Liver (tissue), 9 donors: ENCODE data around the gene ABLIM1. TPM values are rescaled to one million over a fixed set of nuclear protein-coding genes. Genes with fewer than 3 reads are reported as not detected.

Experiments used
- DNase-seq: peaks from one replicate; pipeline ENCODE4 v3.0.0-alpha.2; 2017; ENCODE audit warnings: low spot score
- H3K27ac ChIP-seq, 2 donors: one replicate each; pipeline ENCODE4 v1.7.0; 2013; ENCODE audit warnings: inconsistent platforms in 2 of 2, low read length in 2 of 2, control low read depth in 1 of 2, low read depth in 1 of 2, mild to moderate bottlenecking in 1 of 2
- H3K27me3 ChIP-seq, 4 donors: one replicate each; pipeline versions ENCODE4 v1.6.1 to v1.7.0; 2013; ENCODE audit warnings: low read length in 3 of 4, inconsistent platforms in 1 of 4, mild to moderate bottlenecking in 1 of 4, moderate library complexity in 1 of 4; ENCODE audit not compliant: control insufficient read depth in 4 of 4, insufficient read depth in 4 of 4
- H3K36me3 ChIP-seq, 4 donors: one replicate each; pipeline versions ENCODE4 v1.6.1 to v1.7.0; 2013; ENCODE audit warnings: low read length in 3 of 4, mild to moderate bottlenecking in 3 of 4, low read depth in 1 of 4, moderate library complexity in 1 of 4; ENCODE audit not compliant: control insufficient read depth in 4 of 4, insufficient read depth in 3 of 4
- H3K4me1 ChIP-seq, 4 donors: one replicate each; pipeline versions ENCODE4 v1.6.1 to v1.7.0; 2013; ENCODE audit warnings: low read length in 3 of 4, mild to moderate bottlenecking in 3 of 4, moderate library complexity in 1 of 4; ENCODE audit not compliant: control insufficient read depth in 4 of 4, insufficient read depth in 4 of 4
- H3K4me3 ChIP-seq, 3 donors: one replicate each; pipeline versions ENCODE4 v1.6.1 to v1.7.0; 2013; ENCODE audit warnings: low read length in 3 of 3, control low read depth in 1 of 3, low read depth in 1 of 3, mild to moderate bottlenecking in 1 of 3
- H3K9ac ChIP-seq, 2 donors: one replicate each; pipeline ENCODE4 v1.7.0; 2013; ENCODE audit warnings: low read length in 2 of 2, mild to moderate bottlenecking in 2 of 2, moderate library complexity in 2 of 2, control low read depth in 1 of 2, low read depth in 1 of 2
- H3K9me3 ChIP-seq, 4 donors: one replicate each; pipeline versions ENCODE4 v1.6.1 to v1.7.0; 2013; ENCODE audit warnings: low read length in 3 of 4; ENCODE audit not compliant: control insufficient read depth in 4 of 4
- EGR1 ChIP-seq, 2 donors: IDR thresholded peaks; 2 replicates each; pipeline ENCODE4 v1.6.1; 2016 to 2018; ENCODE audit warnings: antibody characterized with exemption in 2 of 2, low read depth in 2 of 2
- FOXA2 ChIP-seq: IDR thresholded peaks from 2 replicates; pipeline ENCODE4 v1.6.1; 2016; ENCODE audit warnings: antibody characterized with exemption
- GABPA ChIP-seq, 2 donors: IDR thresholded peaks in 1 of 2; conservative IDR thresholded peaks in 1 of 2; 2 replicates each; pipeline ENCODE4 v1.6.1; 2016; ENCODE audit warnings: antibody characterized with exemption in 2 of 2, mild to moderate bottlenecking in 1 of 2, moderate library complexity in 1 of 2
- HNF4A ChIP-seq, 2 donors: conservative IDR thresholded peaks; 2 replicates each; pipeline ENCODE4 v1.6.1; 2016; ENCODE audit warnings: antibody characterized with exemption in 2 of 2, mild to moderate bottlenecking in 2 of 2
- HNF4G ChIP-seq: IDR thresholded peaks from 2 replicates; pipeline ENCODE4 v1.6.1; 2016; ENCODE audit warnings: antibody characterized with exemption
- RAD21 ChIP-seq, 2 donors: IDR thresholded peaks; 2 replicates each; pipeline ENCODE4 v1.6.1; 2016; ENCODE audit warnings: antibody characterized with exemption in 2 of 2, mild to moderate bottlenecking in 2 of 2
- RXRA ChIP-seq, 2 donors: IDR thresholded peaks; 2 replicates each; pipeline ENCODE4 v1.6.1; 2017 to 2018; ENCODE audit warnings: antibody characterized with exemption in 2 of 2, mild to moderate bottlenecking in 1 of 2
- TAF1 ChIP-seq: conservative IDR thresholded peaks from 2 replicates; pipeline ENCODE4 v1.6.1; 2016; ENCODE audit warnings: antibody characterized with exemption, mild to moderate bottlenecking
- WGBS: extraction: QIAGEN DNeasy Blood & Tissue Kit; methylation state at CpG from one replicate; pipeline ENCODE4 v1.1.7; 2013; 5-methylcytosine and 5-hydroxymethylcytosine counted together
- polyA plus RNA-seq, 2 donors: library from polyadenylated mRNA; stranded (reverse) in 1 of 2; unstranded in 1 of 2; fragments of 200-250 nt in 1 of 2; fragments of >200 nt in 1 of 2; fragmentation: Nextera tagmentation in 1 of 2; extraction: Ambion mirVana in 1 of 2; gene quantifications; one replicate each; pipeline versions ENCODE4 v1.2.1 to v1.2.3, GENCODE V29; 2013 to 2015
- total RNA-seq, 2 donors: library from RNA; depleted of rRNA; stranded (reverse); fragments of >200 nt; gene quantifications; one replicate each; pipeline ENCODE4 v1.2.3, GENCODE V29; 2014
- TF ChIP-seq, protein P1 (sequence below): IDR thresholded peaks from 2 replicates; pipeline ENCODE4 v1.6.1; 2016; ENCODE audit warnings: antibody characterized with exemption
- donor health status: healthy.
- donor health status: healthy.
- donor health status: healthy.
- donor health status: healthy.
- donor health status: healthy.

The ABLIM1 gene
- total and polyA plus RNA-seq, 4 donors = 10.9 to 31.3 (median 13.1) TPM

GRCh38 chr10:114519306-114519669, 138.8 kb downstream of the ABLIM1 start (continued):
- TF ChIP-seq, protein P1, sequence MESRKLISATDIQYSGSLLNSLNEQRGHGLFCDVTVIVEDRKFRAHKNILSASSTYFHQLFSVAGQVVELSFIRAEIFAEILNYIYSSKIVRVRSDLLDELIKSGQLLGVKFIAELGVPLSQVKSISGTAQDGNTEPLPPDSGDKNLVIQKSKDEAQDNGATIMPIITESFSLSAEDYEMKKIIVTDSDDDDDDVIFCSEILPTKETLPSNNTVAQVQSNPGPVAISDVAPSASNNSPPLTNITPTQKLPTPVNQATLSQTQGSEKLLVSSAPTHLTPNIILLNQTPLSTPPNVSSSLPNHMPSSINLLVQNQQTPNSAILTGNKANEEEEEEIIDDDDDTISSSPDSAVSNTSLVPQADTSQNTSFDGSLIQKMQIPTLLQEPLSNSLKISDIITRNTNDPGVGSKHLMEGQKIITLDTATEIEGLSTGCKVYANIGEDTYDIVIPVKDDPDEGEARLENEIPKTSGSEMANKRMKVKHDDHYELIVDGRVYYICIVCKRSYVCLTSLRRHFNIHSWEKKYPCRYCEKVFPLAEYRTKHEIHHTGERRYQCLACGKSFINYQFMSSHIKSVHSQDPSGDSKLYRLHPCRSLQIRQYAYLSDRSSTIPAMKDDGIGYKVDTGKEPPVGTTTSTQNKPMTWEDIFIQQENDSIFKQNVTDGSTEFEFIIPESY = no peak
- TF ChIP-seq HNF4G (no peak), HNF4A (conservative IDR thresholded peaks at IDR 0.05) (no peak), GABPA (IDR thresholded peaks at IDR 0.05 in 1 of 2, conservative IDR thresholded peaks at IDR 0.05 in 1 of 2) (no peak), FOXA2 (no peak), RXRA (IDR thresholded peaks at IDR 0.05) (no peak), RAD21 (IDR thresholded peaks at IDR 0.05) (no peak), EGR1 (IDR thresholded peaks at IDR 0.05; ENCODE audit: low read depth in 2 of 2) (no peak)

DNA sequence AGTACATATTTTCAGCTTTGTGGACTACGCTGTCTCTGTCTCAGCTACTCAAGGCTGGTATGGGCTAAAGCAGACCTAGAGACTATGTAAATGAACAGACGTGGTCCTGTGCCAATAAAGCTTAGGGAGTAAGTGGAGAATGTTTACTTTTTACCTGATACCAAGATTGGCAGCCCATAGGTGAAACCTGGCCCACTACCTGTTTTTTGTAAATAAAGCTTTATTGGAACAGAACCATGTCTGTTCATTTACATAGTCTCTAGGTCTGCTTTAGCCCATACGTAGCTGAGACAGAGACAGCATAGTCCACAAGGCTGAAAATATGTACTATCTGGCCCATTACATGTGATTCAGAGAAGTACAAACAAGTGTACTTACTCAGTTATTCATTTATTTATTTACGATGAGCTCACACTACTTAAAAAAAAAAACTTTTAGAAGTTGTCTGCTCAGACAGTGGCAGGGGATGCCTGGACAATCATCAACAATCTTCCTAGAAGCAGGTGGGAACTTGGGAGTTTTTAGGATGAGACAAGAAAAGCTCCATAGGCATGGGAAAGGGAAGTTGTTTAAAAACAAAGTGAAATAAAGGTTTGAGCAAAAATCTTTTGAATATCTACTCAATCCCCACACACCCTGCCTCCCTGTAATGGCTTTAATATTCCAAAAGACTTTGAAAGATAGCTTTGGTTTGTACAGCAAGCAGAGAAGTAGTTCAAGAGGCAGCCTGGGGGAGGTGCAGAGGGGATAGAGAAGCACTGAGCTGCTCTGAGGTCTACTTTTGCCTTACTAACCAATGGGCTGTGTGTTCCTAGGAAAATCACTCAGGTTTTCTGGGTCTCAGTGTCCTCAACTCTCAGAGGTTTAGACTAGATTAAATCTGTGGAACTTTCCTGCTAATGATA, 139.4 kb downstream of the ABLIM1 start:
- Histone ChIP-seq H3K36me3 (peaks cover 0 to 6% (median 0%) of the 10 kb centered on the region in 4 donors), H3K9me3 (no peaks in the 10 kb centered on the region), H3K4me3 (no peak overlapping the region), H3K4me1 (peaks cover 0 to 6% (median 5%) of the 10 kb centered on the region in 4 donors), H3K27ac (peak overlapping the region in 1 of 2 donors; percentile 23), H3K27me3 (no peaks in the 10 kb centered on the region), H3K9ac (no peak overlapping the region)
- DNase-seq = no peak
- WGBS = 73% methylated on average over 4 of the region's 4 CpGs
- TF ChIP-seq HNF4G = no peak

- Histone ChIP-seq H3K27ac (no peak overlapping the region), H3K27me3 (no peaks in the 10 kb centered on the region), H3K4me3 (no peak overlapping the region), H3K4me1 (peaks cover 0 to 4% (median 3%) of the 10 kb centered on the region in 4 donors), H3K9ac (no peak overlapping the region), H3K9me3 (no peaks in the 10 kb centered on the region), H3K36me3 (peaks cover 0 to 6% (median 0%) of the 10 kb centered on the region in 4 donors)
- TF ChIP-seq TAF1 (no peak), HNF4A (conservative IDR thresholded peaks at IDR 0.05) (no peak)
- no peak for DNase-seq
- 95% methylated on average over 14 of the region's 14 CpGs for WGBS
Observed at GRCh38 chr10:114517368-114518250, 140.5 kb downstream of the ABLIM1 start.

DNA sequence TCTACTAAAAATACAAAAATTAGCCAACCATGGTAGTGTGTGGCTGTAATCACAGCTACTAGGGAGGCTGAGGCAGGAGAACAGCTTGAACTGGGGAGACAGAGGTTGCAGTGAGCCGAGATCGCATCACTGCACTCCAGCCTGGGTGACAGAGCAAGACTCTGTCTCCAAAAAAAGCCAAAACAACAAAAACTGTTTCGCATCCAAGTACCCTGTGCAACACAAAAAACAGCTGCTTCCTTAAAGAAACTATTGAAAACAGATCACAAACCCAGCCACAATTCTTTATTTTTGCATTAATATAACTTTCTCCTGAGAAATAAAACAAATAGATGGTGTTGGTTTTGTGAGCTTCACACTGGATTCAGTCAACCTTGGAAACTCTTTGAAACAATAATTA, 141.7 kb downstream of the ABLIM1 start:
- DNase-seq = no peak
- no peak overlapping the region for H3K9ac ChIP-seq
- H3K36me3 ChIP-seq = peaks cover 0 to 8% (median 0%) of the 10 kb centered on the region in 4 donors
- H3K4me3 ChIP-seq = no peak overlapping the region
- no peaks in the 10 kb centered on the region for H3K9me3 ChIP-seq
- H3K27ac ChIP-seq = no peak overlapping the region
- H3K27me3 ChIP-seq = no peaks in the 10 kb centered on the region
- TF ChIP-seq RAD21 (IDR thresholded peaks at IDR 0.05) = no peak
- WGBS = 74% methylated on average over 3 of the region's 3 CpGs
- peaks cover 0 to 4% (median 3%) of the 10 kb centered on the region in 4 donors for H3K4me1 ChIP-seq
